K562 (cell line): Measurements from ENCODE around the gene TNFAIP3. TPM values are rescaled to one million over a fixed set of nuclear protein-coding genes. Genes with fewer than 3 reads are reported as not detected.

Experiments used
- ATF7 ChIP-seq: fragments of 450-650 bp; IDR thresholded peaks from 2 replicates; pipeline ENCODE4 v1.7.1; 2014; ENCODE audit warnings: mild to moderate bottlenecking, moderate library complexity
- CBFA2T2 ChIP-seq: fragments of 450-650 bp; conservative IDR thresholded peaks from 2 replicates; pipeline ENCODE4 v1.6.1; 2017; ENCODE audit warnings: mild to moderate bottlenecking
- CBX3 ChIP-seq, 2 experiments: IDR thresholded peaks; 1 replicate in 1 of 2; 2 replicates in 1 of 2; pipeline ENCODE4 v1.6.1; 2012; ENCODE audit warnings: inconsistent platforms in 2 of 2, low read length in 2 of 2, borderline replicate concordance in 1 of 2, control low read depth in 1 of 2
- DPF2 ChIP-seq: fragments of 450-650 bp; IDR thresholded peaks from 2 replicates; pipeline ENCODE4 v1.6.1; 2016
- EP400 ChIP-seq: fragments of 450-650 bp; IDR thresholded peaks from 2 replicates; pipeline ENCODE4 v1.6.1; 2017; ENCODE audit warnings: antibody characterized with exemption, mild to moderate bottlenecking, moderate library complexity
- GATAD2B ChIP-seq: fragments of 450-650 bp; IDR thresholded peaks from 2 replicates; pipeline ENCODE4 v1.6.1; 2017; ENCODE audit warnings: mild to moderate bottlenecking, borderline replicate concordance
- MECOM ChIP-seq: fragments of 250-450 bp; sonication (Bioruptor Pico); IDR thresholded peaks from 2 replicates; pipeline ENCODE4 v1.8.0; 2022; ENCODE audit warnings: inconsistent platforms
- MTA1 ChIP-seq: fragments of 450-650 bp; IDR thresholded peaks from 2 replicates; pipeline ENCODE4 v1.6.1; 2017; ENCODE audit warnings: borderline replicate concordance
- NFIC ChIP-seq: fragments of 450-650 bp; IDR thresholded peaks from 2 replicates; pipeline ENCODE4 v1.6.1; 2017; ENCODE audit warnings: mild to moderate bottlenecking, inconsistent platforms
- POLR2G ChIP-seq: fragments of 200-400 bp; formaldehyde crosslinking; IDR thresholded peaks from 2 replicates; pipeline ENCODE4 v1.6.1; 2017; ENCODE audit warnings: low read depth, mild to moderate bottlenecking, antibody characterized with exemption, low read length, moderate library complexity
- SRSF7 ChIP-seq: fragments of 200-400 bp; formaldehyde crosslinking; optimal IDR thresholded peaks from 2 replicates; pipeline ENCODE3; 2017; ENCODE audit warnings: mild to moderate bottlenecking, low read depth, low read length
- TCF3 ChIP-seq: sonication (generic); formaldehyde crosslinking; IDR thresholded peaks from 2 replicates; pipeline ENCODE4 v1.4.0; 2020; ENCODE audit warnings: mild to moderate bottlenecking, missing genetic modification reagents
- ZMIZ1 ChIP-seq, 2 experiments: fragments of 150-350 bp in 1 of 2; IDR thresholded peaks; 2 replicates each; pipeline ENCODE4 v1.6.1; 2012 to 2016; ENCODE audit warnings: low read depth in 2 of 2, low read length in 2 of 2, mild to moderate bottlenecking in 1 of 2, moderate library complexity in 1 of 2
- polyA plus RNA-seq, 8 experiments: library from polyadenylated mRNA; depleted of rRNA in 4 of 8; stranded (reverse) in 5 of 8; unstranded in 3 of 8; fragments of >200 nt; fragmentation: Nextera tagmentation in 2 of 8; fragmentation: Illumina TruSeq in 1 of 8; extraction: Ambion mirVana in 2 of 8; extraction: Trizol in 1 of 8; gene quantifications; 2 replicates each; pipeline versions ENCODE4 v1.2.1 to v1.2.3, GENCODE V29; 2011 to 2014; ENCODE audit warnings: inconsistent platforms in 1 of 8, missing spikeins in 1 of 8
- total RNA-seq, 7 experiments: library from RNA; depleted of rRNA in 6 of 7; stranded (reverse); fragments of >200 nt in 6 of 7; fragmentation: Illumina TruSeq in 2 of 7; extraction: Trizol in 2 of 7; gene quantifications; 2 replicates each; pipeline versions ENCODE4 v1.2.1 to v1.2.3, GENCODE V29; 2011 to 2021; ENCODE audit warnings: low replicate concordance in 1 of 7
- TF ChIP-seq, protein P1 (sequence below): fragments of 250-450 bp; sonication (Bioruptor Pico); IDR thresholded peaks from 2 replicates; pipeline ENCODE4 v1.4.0; 2020; ENCODE audit warnings: mild to moderate bottlenecking
- TF ChIP-seq, protein P2 (sequence below): fragments of 450-650 bp; formaldehyde crosslinking; IDR thresholded peaks from 2 replicates; pipeline ENCODE4 v1.4.0; 2020; ENCODE audit warnings: mild to moderate bottlenecking, moderate library complexity
- TF ChIP-seq, protein P3 (sequence below): fragments of 250-450 bp; sonication (Bioruptor Pico); IDR thresholded peaks from 2 replicates; pipeline ENCODE4 v1.8.0; 2022; ENCODE audit warnings: moderate library complexity, mild to moderate bottlenecking, inconsistent platforms
- TF ChIP-seq, protein P4 (sequence below), 2 experiments: IDR thresholded peaks; 2 replicates each; pipeline ENCODE4 v1.6.1; 2012; ENCODE audit warnings: improper control_type of control experiment in 2 of 2, low read depth in 2 of 2, low read length in 2 of 2, borderline replicate concordance in 1 of 2

The TNFAIP3 gene
- total and polyA plus RNA-seq, 9 of the 15 experiments (the other 6 are each of a cell fraction or from before 2014, with no cell fraction given) = 0.79 to 17.0 (median 6.4) TPM

DNA sequence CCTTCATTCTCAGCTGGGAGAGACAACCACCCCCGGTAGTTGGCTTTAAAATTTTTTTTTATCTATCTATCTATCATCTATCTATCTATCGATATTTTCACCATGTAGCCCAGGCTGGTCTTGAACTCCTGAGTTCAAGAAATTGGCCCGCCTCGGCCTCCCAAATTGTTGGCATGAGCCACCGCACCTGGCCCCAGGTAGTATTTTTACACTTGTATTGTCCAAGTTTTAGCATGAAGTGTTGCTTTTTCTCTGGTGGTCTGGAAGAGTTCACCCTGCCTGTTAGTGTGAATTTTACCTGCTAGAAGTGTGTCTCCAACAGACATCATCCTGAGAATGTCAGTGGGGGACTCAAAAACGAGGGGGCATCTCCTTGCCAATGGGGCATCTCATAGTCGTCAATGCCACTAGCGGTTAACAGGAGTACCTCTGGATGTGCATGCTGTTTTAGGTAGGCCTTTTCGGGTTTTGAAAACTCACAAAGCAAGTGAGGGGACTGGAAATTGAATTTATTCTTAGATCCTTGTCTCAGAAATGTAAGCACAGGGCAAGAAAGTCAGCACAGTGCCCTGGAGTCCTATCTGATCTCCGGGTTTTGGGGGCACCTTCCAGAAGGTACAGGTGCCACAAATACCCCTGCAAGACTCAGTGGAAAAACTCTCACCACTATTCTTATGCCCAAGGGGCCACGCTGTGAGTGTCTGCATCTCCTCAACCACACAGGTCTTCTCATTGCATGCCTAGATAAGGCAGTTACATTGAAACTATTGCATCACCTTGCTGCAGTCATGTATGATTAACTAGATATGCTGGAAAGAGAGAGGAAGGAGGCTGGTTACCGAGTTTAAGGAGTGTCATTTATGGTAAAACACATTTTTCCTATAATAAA lies 37.1 kb downstream of the TNFAIP3 start (continued):
- TF ChIP-seq CBX3 (IDR thresholded peaks at IDR 0.05; ENCODE audit: borderline replicate concordance in 1 of 2, low read length in 2 of 2) (peak in 1 of 2 experiments; percentile 82; a peak in 1 of 3 replicates), SRSF7 (no peak), ZMIZ1 (IDR thresholded peaks at IDR 0.05; ENCODE audit: low read depth in 2 of 2, low read length in 2 of 2) (peak in 1 of 2 experiments; percentile 58; a peak in 1 of 4 replicates), DPF2 (peak; percentile 95), MECOM (CRISPR knock-in tag) (peak; percentile 49; the same call in 1 of the 2 replicates), EP400 (peak; percentile 88), POLR2G (peak; percentile 50; the same call in 1 of the 2 replicates), TCF3 (peak; percentile 82), ATF7 (peak; percentile 96), GATAD2B (peak; percentile 86), CBFA2T2 (peak; percentile 72; the same call in 1 of the 2 replicates), NFIC (peak; percentile 46), MTA1 (peak; percentile 84; the same call in 1 of the 2 replicates)
- TF ChIP-seq, protein P1, sequence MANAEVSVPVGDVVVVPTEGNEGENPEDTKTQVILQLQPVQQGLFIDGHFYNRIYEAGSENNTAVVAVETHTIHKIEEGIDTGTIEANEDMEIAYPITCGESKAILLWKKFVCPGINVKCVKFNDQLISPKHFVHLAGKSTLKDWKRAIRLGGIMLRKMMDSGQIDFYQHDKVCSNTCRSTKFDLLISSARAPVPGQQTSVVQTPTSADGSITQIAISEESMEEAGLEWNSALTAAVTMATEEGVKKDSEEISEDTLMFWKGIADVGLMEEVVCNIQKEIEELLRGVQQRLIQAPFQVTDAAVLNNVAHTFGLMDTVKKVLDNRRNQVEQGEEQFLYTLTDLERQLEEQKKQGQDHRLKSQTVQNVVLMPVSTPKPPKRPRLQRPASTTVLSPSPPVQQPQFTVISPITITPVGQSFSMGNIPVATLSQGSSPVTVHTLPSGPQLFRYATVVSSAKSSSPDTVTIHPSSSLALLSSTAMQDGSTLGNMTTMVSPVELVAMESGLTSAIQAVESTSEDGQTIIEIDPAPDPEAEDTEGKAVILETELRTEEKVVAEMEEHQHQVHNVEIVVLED = 0 out of 2 replicates have a peak, but pooled peaks have one; percentile 43
- TF ChIP-seq, protein P2, sequence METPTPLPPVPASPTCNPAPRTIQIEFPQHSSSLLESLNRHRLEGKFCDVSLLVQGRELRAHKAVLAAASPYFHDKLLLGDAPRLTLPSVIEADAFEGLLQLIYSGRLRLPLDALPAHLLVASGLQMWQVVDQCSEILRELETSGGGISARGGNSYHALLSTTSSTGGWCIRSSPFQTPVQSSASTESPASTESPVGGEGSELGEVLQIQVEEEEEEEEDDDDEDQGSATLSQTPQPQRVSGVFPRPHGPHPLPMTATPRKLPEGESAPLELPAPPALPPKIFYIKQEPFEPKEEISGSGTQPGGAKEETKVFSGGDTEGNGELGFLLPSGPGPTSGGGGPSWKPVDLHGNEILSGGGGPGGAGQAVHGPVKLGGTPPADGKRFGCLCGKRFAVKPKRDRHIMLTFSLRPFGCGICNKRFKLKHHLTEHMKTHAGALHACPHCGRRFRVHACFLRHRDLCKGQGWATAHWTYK = peak; percentile 6; the same call in 1 of the 2 replicates
- TF ChIP-seq, protein P3, sequence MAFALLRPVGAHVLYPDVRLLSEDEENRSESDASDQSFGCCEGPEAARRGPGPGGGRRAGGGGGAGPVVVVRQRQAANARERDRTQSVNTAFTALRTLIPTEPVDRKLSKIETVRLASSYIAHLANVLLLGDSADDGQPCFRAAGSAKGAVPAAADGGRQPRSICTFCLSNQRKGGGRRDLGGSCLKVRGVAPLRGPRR (CRISPR knock-in tag) = peak; percentile 60; the same call in 1 of the 2 replicates
- TF ChIP-seq, protein P4, sequence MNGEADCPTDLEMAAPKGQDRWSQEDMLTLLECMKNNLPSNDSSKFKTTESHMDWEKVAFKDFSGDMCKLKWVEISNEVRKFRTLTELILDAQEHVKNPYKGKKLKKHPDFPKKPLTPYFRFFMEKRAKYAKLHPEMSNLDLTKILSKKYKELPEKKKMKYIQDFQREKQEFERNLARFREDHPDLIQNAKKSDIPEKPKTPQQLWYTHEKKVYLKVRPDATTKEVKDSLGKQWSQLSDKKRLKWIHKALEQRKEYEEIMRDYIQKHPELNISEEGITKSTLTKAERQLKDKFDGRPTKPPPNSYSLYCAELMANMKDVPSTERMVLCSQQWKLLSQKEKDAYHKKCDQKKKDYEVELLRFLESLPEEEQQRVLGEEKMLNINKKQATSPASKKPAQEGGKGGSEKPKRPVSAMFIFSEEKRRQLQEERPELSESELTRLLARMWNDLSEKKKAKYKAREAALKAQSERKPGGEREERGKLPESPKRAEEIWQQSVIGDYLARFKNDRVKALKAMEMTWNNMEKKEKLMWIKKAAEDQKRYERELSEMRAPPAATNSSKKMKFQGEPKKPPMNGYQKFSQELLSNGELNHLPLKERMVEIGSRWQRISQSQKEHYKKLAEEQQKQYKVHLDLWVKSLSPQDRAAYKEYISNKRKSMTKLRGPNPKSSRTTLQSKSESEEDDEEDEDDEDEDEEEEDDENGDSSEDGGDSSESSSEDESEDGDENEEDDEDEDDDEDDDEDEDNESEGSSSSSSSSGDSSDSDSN (IDR thresholded peaks at IDR 0.05; ENCODE audit: borderline replicate concordance in 1 of 2, low read depth in 2 of 2, low read length in 2 of 2) = 0 out of 4 replicates have a peak, but pooled peaks of 1 of the 2 experiments have one; percentile 21
